B cell (primary cell): ENCODE measurements around the gene MAD1L1. TPM values are rescaled to one million over a fixed set of nuclear protein-coding genes. Genes with fewer than 3 reads are reported as not detected.

ENCODE experiments used
- ATAC-seq: fragments of 200-7000 bp; cut with Tn5 transposase; one replicate; pipeline ENCODE4 v1.10.0; 2021; ENCODE audit warnings: low read depth, mild to moderate bottlenecking, moderate number of reproducible peaks, moderate library complexity
- CTCF ChIA-PET: fragments of 350-600 bp; sonication (Branson Sonifier 250); formaldehyde crosslinking; loops from one replicate; lab custom pipeline; 2021; ENCODE audit warnings: antibody characterized with exemption, inconsistent platforms; lab: Charles Lee
- POLR2A ChIA-PET: fragments of 350-600 bp; sonication (Branson Sonifier 250); formaldehyde crosslinking; loops from one replicate; lab custom pipeline; 2021; ENCODE audit warnings: antibody characterized with exemption; lab: Charles Lee
- DNase-seq: peaks from one replicate; pipeline ENCODE4 v3.0.0; 2013
- H2AFZ ChIP-seq: 2 replicates; pipeline ENCODE4 v1.6.1; 2012; ENCODE audit warnings: mild to moderate bottlenecking, low read depth, low read length; ENCODE audit not compliant: insufficient read depth, poor library complexity, severe bottlenecking
- H3K27ac ChIP-seq, 2 donors: 1 replicate in 1 of 2; 2 replicates in 1 of 2; pipeline ENCODE4 v1.5.1; 2012 to 2013; ENCODE audit warnings: low read length in 2 of 2, mild to moderate bottlenecking in 2 of 2, moderate library complexity in 1 of 2
- H3K27me3 ChIP-seq, 4 experiments: fragments of 200-600 bp in 1 of 4; sonication (generic) in 1 of 4; replicated peaks in 1 of 4; 1 replicate in 2 of 4; 2 replicates in 2 of 4; pipeline versions ENCODE4 v1.6.1 to v1.7.0; 2013 to 2016; ENCODE audit warnings: low read length in 3 of 4, mild to moderate bottlenecking in 2 of 4, mixed read lengths in 1 of 4, moderate library complexity in 1 of 4; ENCODE audit not compliant: insufficient read depth in 4 of 4, control insufficient read depth in 3 of 4; ENCODE audit errors: control extremely low read depth in 1 of 4
- H3K36me3 ChIP-seq, 2 experiments: replicated peaks in 1 of 2; 1 replicate in 1 of 2; 2 replicates in 1 of 2; pipeline versions ENCODE4 v1.6.1 to v1.7.1; 2013; ENCODE audit warnings: low read length in 1 of 2; ENCODE audit not compliant: insufficient read depth in 2 of 2, control insufficient read depth in 1 of 2; ENCODE audit errors: control extremely low read depth in 1 of 2, extremely low read depth in 1 of 2
- H3K4me1 ChIP-seq, 2 donors: fragments of 200-600 bp in 1 of 2; sonication (generic) in 1 of 2; 1 replicate in 1 of 2; 2 replicates in 1 of 2; pipeline versions ENCODE4 v1.5.1 to v1.6.1; 2013 to 2017; ENCODE audit warnings: low read length in 2 of 2; ENCODE audit not compliant: control insufficient read depth in 2 of 2, insufficient read depth in 2 of 2
- H3K4me2 ChIP-seq: replicated peaks from 2 replicates; pipeline ENCODE3; 2012; ENCODE audit warnings: mild to moderate bottlenecking, low read depth, low read length; ENCODE audit not compliant: poor library complexity, severe bottlenecking
- H3K4me3 ChIP-seq, 5 experiments: fragments of 200-600 bp in 1 of 5; sonication (generic) in 1 of 5; 1 replicate in 3 of 5; 2 replicates in 2 of 5; pipeline versions ENCODE4 v1.5.1 to v1.7.0; 2011 to 2016; ENCODE audit warnings: low read length in 4 of 5, mild to moderate bottlenecking in 4 of 5, low read depth in 2 of 5, control low read depth in 1 of 5, moderate library complexity in 1 of 5; ENCODE audit not compliant: insufficient read depth in 1 of 5; ENCODE audit errors: control extremely low read depth in 1 of 5, extremely low read depth in 1 of 5
- H3K79me2 ChIP-seq: fragments of 200-600 bp; sonication (generic); one replicate; pipeline ENCODE4 v1.6.0; 2016; ENCODE audit warnings: low read length; ENCODE audit not compliant: control insufficient read depth, insufficient read depth
- H3K9ac ChIP-seq: fragments of 200-600 bp; sonication (generic); 2 replicates; pipeline ENCODE4 v1.6.1; 2017; ENCODE audit warnings: mild to moderate bottlenecking, low read length, moderate library complexity
- H3K9me3 ChIP-seq, 3 donors: one replicate each; pipeline versions ENCODE4 v1.6.1 to v1.7.1; 2013; ENCODE audit warnings: low read length in 2 of 3; ENCODE audit not compliant: control insufficient read depth in 2 of 3, insufficient read depth in 1 of 3; ENCODE audit errors: control extremely low read depth in 1 of 3
- H4K20me1 ChIP-seq: 2 replicates; pipeline ENCODE4 v1.6.0; 2012; ENCODE audit warnings: mild to moderate bottlenecking, low read length; ENCODE audit not compliant: insufficient read depth, control insufficient read depth, poor library complexity, severe bottlenecking
- H3K27ac Mint-ChIP-seq: one replicate; pipeline ENCODE4 v1.8.0; 2021; ENCODE audit warnings: mixed read lengths
- H3K27me3 Mint-ChIP-seq: one replicate; pipeline ENCODE4 v1.8.0; 2021; ENCODE audit warnings: mixed read lengths
- H3K4me1 Mint-ChIP-seq: one replicate; pipeline ENCODE4 v1.8.0; 2021; ENCODE audit warnings: mixed read lengths
- H3K4me3 Mint-ChIP-seq: one replicate; pipeline ENCODE4 v1.8.0; 2021; ENCODE audit warnings: mixed read lengths
- H3K9me3 Mint-ChIP-seq: one replicate; pipeline ENCODE4 v1.8.0; 2022; ENCODE audit warnings: mixed read lengths; ENCODE audit not compliant: insufficient read depth
- CTCF ChIP-seq: fragments of 200-600 bp; IDR thresholded peaks from one replicate; pipeline ENCODE4 v1.8.0; 2022; ENCODE audit warnings: antibody characterized with exemption, mild to moderate bottlenecking
- EZH2 ChIP-seq: IDR thresholded peaks from 2 replicates; pipeline ENCODE4 v1.6.1; 2012; ENCODE audit warnings: borderline replicate concordance, low read depth, mild to moderate bottlenecking, moderate library complexity, low read length; ENCODE audit not compliant: insufficient read depth, poor library complexity, severe bottlenecking
- WGBS: methylation state at CpG from one replicate; pipeline ENCODE4 v1.1.5; 2013; ENCODE audit warnings: missing lambda C conversion rate; ENCODE audit not compliant: insufficient coverage; 5-methylcytosine and 5-hydroxymethylcytosine counted together
- intact Hi-C: fragments of 100-400 bp; cut with micrococcal nuclease; formaldehyde crosslinking; loops from one replicate; pipeline ENCODE4 v1.10.0; 2022
- polyA plus RNA-seq: library from polyadenylated mRNA; depleted of rRNA; stranded (reverse); fragments of >200 nt; gene quantifications from 2 replicates; pipeline ENCODE4 v1.2.3, GENCODE V29; 2012
- total RNA-seq, 2 donors: library from RNA; stranded (reverse); fragments of 120-200 nt in 1 of 2; gene quantifications; 1 replicate in 1 of 2; 2 replicates in 1 of 2; pipeline versions ENCODE4 v1.2.3 to v1.2.4, GENCODE V29; 2013 to 2022

The MAD1L1 gene
- total and polyA plus RNA-seq, 2 donors (not counting 1 experiment from before 2014, with no cell fraction given), result 86.7 to 110 TPM

- Histone ChIP-seq H3K27ac (no peak overlapping the region), H4K20me1 (no peaks in the 10 kb centered on the region), H3K4me2 (no peak overlapping the region), H3K4me1 (peaks cover 6 to 13% of the 10 kb centered on the region in 2 donors), H3K79me2 (peaks cover 47% of the 10 kb centered on the region), H2AFZ (no peak overlapping the region), H3K36me3 (peaks cover 0 to 11% of the 10 kb centered on the region in 2 experiments), H3K4me3 (no peak overlapping the region), H3K9me3 (no peaks in the 10 kb centered on the region), H3K27me3 (no peaks in the 10 kb centered on the region), H3K9ac (no peak overlapping the region)
- ATAC-seq (no peak), DNase-seq (no peak)
- TF ChIP-seq EZH2 (no peak), CTCF (no peak)
- no peaks in the 10 kb centered on the region for H3K9me3 Mint-ChIP-seq
- 96% methylated on average over 24 of the region's 24 CpGs for WGBS
- no peak overlapping the region for H3K4me3 Mint-ChIP-seq
- intact Hi-C loops, result no loop called here
- peaks cover 8% of the 10 kb centered on the region for H3K4me1 Mint-ChIP-seq
- ChIA-PET POLR2A (no interaction called here), CTCF (no interaction called here)
- H3K27me3 Mint-ChIP-seq, result no peaks in the 10 kb centered on the region
- H3K27ac Mint-ChIP-seq, result no peak overlapping the region
Observed at GRCh38 chr7:2081526-2082135, 151.1 kb downstream of the MAD1L1 start.

DNA sequence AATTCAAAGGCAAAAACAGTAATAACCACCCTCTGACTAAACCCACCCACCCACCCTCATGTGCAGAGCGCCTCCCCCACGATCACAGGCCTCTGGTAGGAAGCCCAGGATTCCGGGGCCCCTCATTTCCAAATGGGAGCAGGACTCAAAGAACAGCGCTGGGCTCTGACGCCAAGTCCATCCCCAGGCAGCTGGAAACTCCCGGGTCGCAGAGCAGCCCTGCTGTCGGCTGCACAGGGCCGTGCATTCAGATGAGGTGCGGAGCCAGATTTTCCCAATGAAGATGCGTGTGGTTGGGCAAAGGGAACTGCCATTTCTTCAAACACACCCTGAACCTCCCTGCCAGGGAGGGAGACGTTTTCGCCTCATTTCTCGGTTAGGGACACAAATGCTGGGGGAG, 152.3 kb downstream of the MAD1L1 start:
- Histone ChIP-seq H3K9me3 (no peaks in the 10 kb centered on the region), H3K79me2 (peaks cover 43% of the 10 kb centered on the region), H3K27me3 (no peaks in the 10 kb centered on the region), H3K36me3 (peaks cover 0 to 18% of the 10 kb centered on the region in 2 experiments), H3K4me3 (no peak overlapping the region), H3K9ac (no peak overlapping the region), H3K4me1 (peaks cover 6 to 7% of the 10 kb centered on the region in 2 donors), H3K27ac (no peak overlapping the region), H2AFZ (no peak overlapping the region), H3K4me2 (no peak overlapping the region), H4K20me1 (no peaks in the 10 kb centered on the region)
- CTCF ChIA-PET, result no interaction called here
- intact Hi-C loops, result no loop called here
- Mint-ChIP-seq H3K4me1 (peaks cover 9% of the 10 kb centered on the region), H3K27me3 (no peaks in the 10 kb centered on the region), H3K9me3 (no peaks in the 10 kb centered on the region), H3K4me3 (no peak overlapping the region), H3K27ac (no peak overlapping the region)
- WGBS, result 95% methylated on average over 12 of the region's 14 CpGs
- POLR2A ChIA-PET, result no interaction called here
- TF ChIP-seq EZH2 (no peak), CTCF (no peak)
- no peak for DNase-seq
- no peak for ATAC-seq
